IMR-90 (cell line): ENCODE measurements around the gene TSPEAR. TPM values are rescaled to one million over a fixed set of nuclear protein-coding genes. Genes with fewer than 3 reads are reported as not detected.

Experiments
- ATAC-seq: fragments of 200-7000 bp; cut with Tn5 transposase; 2 replicates; pipeline ENCODE4 v1.9.1; 2020; ENCODE audit warnings: low read depth, mild to moderate bottlenecking, moderate library complexity
- BruUV-seq: library from RNA; stranded (reverse); fragments of 400-500 nt; replicated peaks from 2 replicates; lab custom pipeline; 2021; lab: Mats Ljungman, UMichigan
- CTCF ChIA-PET: fragments of 300-600 bp; formaldehyde crosslinking; extraction: SDS; loops from one replicate; lab custom pipeline; 2021; ENCODE audit warnings: antibody characterized with exemption; lab: Yijun Ruan, JAX
- POLR2A ChIA-PET: fragments of 300-600 bp; sonication (Branson Sonifier 250); formaldehyde crosslinking; loops from one replicate; lab custom pipeline; 2022; ENCODE audit warnings: antibody characterized with exemption; ENCODE audit not compliant: unreplicated experiment; lab: Charles Lee
- DNase-seq: peaks from one replicate; pipeline ENCODE4 v3.0.0; 2013
- H2AFZ ChIP-seq: replicated peaks from 2 replicates; pipeline ENCODE3; 2013; ENCODE audit warnings: low read length, mild to moderate bottlenecking; ENCODE audit not compliant: poor library complexity
- H2AK5ac ChIP-seq: 2 replicates; pipeline ENCODE4 v1.6.1; 2013; ENCODE audit warnings: low read depth, low read length, inconsistent platforms
- H2AK9ac ChIP-seq: replicated peaks from 2 replicates; pipeline ENCODE3; 2013; ENCODE audit warnings: mild to moderate bottlenecking, low read depth, low read length, moderate library complexity; ENCODE audit not compliant: poor library complexity
- H2BK120ac ChIP-seq: 2 replicates; pipeline ENCODE4 v1.6.1; 2013; ENCODE audit warnings: low read depth, low read length, inconsistent platforms
- H2BK15ac ChIP-seq: 3 replicates; pipeline ENCODE4 v1.6.1; 2013; ENCODE audit warnings: low read depth, low read length, inconsistent platforms
- H2BK20ac ChIP-seq: 2 replicates; pipeline ENCODE4 v1.6.1; 2013; ENCODE audit warnings: low read depth, mild to moderate bottlenecking, inconsistent platforms, low read length, moderate library complexity
- H2BK5ac ChIP-seq: 2 replicates; pipeline ENCODE4 v1.6.1; 2013; ENCODE audit warnings: mild to moderate bottlenecking, low read depth, low read length, inconsistent platforms; ENCODE audit not compliant: poor library complexity, severe bottlenecking
- H3K14ac ChIP-seq: replicated peaks from 2 replicates; pipeline ENCODE4 v1.6.1; 2013; ENCODE audit warnings: low read depth, low read length, inconsistent platforms
- H3K18ac ChIP-seq: 2 replicates; pipeline ENCODE4 v1.6.1; 2013; ENCODE audit warnings: low read depth, low read length, control low read depth
- H3K23ac ChIP-seq: 2 replicates; pipeline ENCODE4 v1.6.1; 2013; ENCODE audit warnings: low read depth, low read length, inconsistent platforms
- H3K27ac ChIP-seq: 2 replicates; pipeline ENCODE4 v1.5.1; 2013; ENCODE audit warnings: mild to moderate bottlenecking, control low read depth, low read length; ENCODE audit not compliant: insufficient read depth
- H3K27me3 ChIP-seq: 2 replicates; pipeline ENCODE4 v1.6.1; 2013; ENCODE audit warnings: low read length; ENCODE audit not compliant: control insufficient read depth, insufficient read depth
- H3K36me3 ChIP-seq: 2 replicates; pipeline ENCODE4 v1.6.1; 2013; ENCODE audit warnings: low read length, mixed read lengths; ENCODE audit not compliant: control insufficient read depth, insufficient read depth
- H3K4ac ChIP-seq: 2 replicates; pipeline ENCODE4 v1.6.1; 2013; ENCODE audit warnings: low read depth, low read length, inconsistent platforms
- H3K4me1 ChIP-seq: 2 replicates; pipeline ENCODE4 v1.6.1; 2013; ENCODE audit warnings: low read length, mixed read lengths; ENCODE audit not compliant: control insufficient read depth, insufficient read depth
- H3K4me2 ChIP-seq: 2 replicates; pipeline ENCODE4 v1.6.1; 2013; ENCODE audit warnings: low read depth, mild to moderate bottlenecking, control low read depth, low read length, moderate library complexity
- H3K4me3 ChIP-seq: 2 replicates; pipeline ENCODE4 v1.5.1; 2013; ENCODE audit warnings: low read depth, mild to moderate bottlenecking, control low read depth, low read length, moderate library complexity; ENCODE audit not compliant: insufficient read depth
- H3K56ac ChIP-seq: 2 replicates; pipeline ENCODE4 v1.6.1; 2013; ENCODE audit warnings: low read length, inconsistent platforms; ENCODE audit not compliant: insufficient read depth; ENCODE audit errors: extremely low read depth
- H3K79me1 ChIP-seq, 2 experiments: 2 replicates each; pipeline ENCODE4 v1.6.1; 2013; ENCODE audit warnings: low read length in 2 of 2, inconsistent platforms in 1 of 2, low read depth in 1 of 2
- H3K9ac ChIP-seq: 2 replicates; pipeline ENCODE4 v1.6.1; 2013; ENCODE audit warnings: low read depth, low read length, control low read depth
- H3K9me1 ChIP-seq: 2 replicates; pipeline ENCODE4 v1.6.1; 2013; ENCODE audit warnings: low read length, inconsistent platforms; ENCODE audit not compliant: insufficient read depth
- H3K9me3 ChIP-seq: 2 replicates; pipeline ENCODE4 v1.6.1; 2013; ENCODE audit warnings: low read length; ENCODE audit not compliant: control insufficient read depth, insufficient read depth
- H4K20me1 ChIP-seq: 2 replicates; pipeline ENCODE4 v1.6.1; 2013; ENCODE audit warnings: low read length, inconsistent platforms; ENCODE audit not compliant: insufficient read depth
- H4K5ac ChIP-seq: 2 replicates; pipeline ENCODE4 v1.6.1; 2013; ENCODE audit warnings: mild to moderate bottlenecking, low read depth, low read length, control low read depth
- H4K8ac ChIP-seq, 2 experiments: 2 replicates each; pipeline ENCODE4 v1.6.1; 2013; ENCODE audit warnings: low read depth in 2 of 2, low read length in 2 of 2, control low read depth in 1 of 2, inconsistent platforms in 1 of 2
- H4K91ac ChIP-seq: 2 replicates; pipeline ENCODE4 v1.6.1; 2013; ENCODE audit warnings: low read depth, low read length, inconsistent platforms; ENCODE audit not compliant: insufficient read depth
- CEBPB ChIP-seq: IDR thresholded peaks from 2 replicates; pipeline ENCODE4 v1.6.1; 2012; ENCODE audit warnings: low read depth, low read length, improper control_type of control experiment
- FOS ChIP-seq: fragments of 150-350 bp; IDR thresholded peaks from 2 replicates; pipeline ENCODE4 v1.6.1; 2016; ENCODE audit warnings: low read depth, low read length
- MAZ ChIP-seq: IDR thresholded peaks from 2 replicates; pipeline ENCODE4 v1.6.1; 2012; ENCODE audit warnings: low read depth, mild to moderate bottlenecking, low read length, improper control_type of control experiment, moderate library complexity, borderline replicate concordance
- RAD21 ChIP-seq: IDR thresholded peaks from 2 replicates; pipeline ENCODE4 v1.6.1; 2012; ENCODE audit warnings: low read length, improper control_type of control experiment
- RCOR1 ChIP-seq: IDR thresholded peaks from 2 replicates; pipeline ENCODE4 v1.6.1; 2012; ENCODE audit warnings: mild to moderate bottlenecking, low read length, improper control_type of control experiment; ENCODE audit not compliant: insufficient replicate concordance
- USF2 ChIP-seq: fragments of 150-350 bp; IDR thresholded peaks from 2 replicates; pipeline ENCODE4 v1.6.1; 2017; ENCODE audit warnings: mild to moderate bottlenecking, antibody characterized with exemption, low read length, low read depth
- WGBS, 2 experiments: methylation state at CpG; one replicate each; pipeline versions ENCODE4 v1.1.5 to v1.1.7; 2013; ENCODE audit warnings: missing lambda C conversion rate in 2 of 2; ENCODE audit not compliant: insufficient read length in 1 of 2; ENCODE audit errors: extremely low coverage in 2 of 2; 5-methylcytosine and 5-hydroxymethylcytosine counted together
- dilution Hi-C: fragments of 300-500 bp; cut with HindIII; formaldehyde crosslinking; loops from one replicate; pipeline ENCODE4 v1.14.3; 2018; ENCODE audit warnings: low sequenced_read_pairs; ENCODE audit not compliant: unreplicated experiment
- in situ Hi-C: fragments of 300-500 bp; cut with MboI; formaldehyde crosslinking; loops from 3 replicates; pipeline ENCODE4 v1.14.3; 2019; ENCODE audit warnings: low sequenced_read_pairs, inconsistent platforms, mixed read lengths
- intact Hi-C: fragments of 100-400 bp; cut with micrococcal nuclease; formaldehyde crosslinking; loops from 2 replicates; pipeline ENCODE4 v1.10.0; 2022
- polyA plus RNA-seq, 3 experiments: library from polyadenylated mRNA; depleted of rRNA; stranded (reverse); fragments of >200 nt; gene quantifications; 2 replicates each; pipeline ENCODE4 v1.2.3, GENCODE V29; 2012; ENCODE audit warnings: low replicate concordance in 1 of 3
- total RNA-seq: library from RNA; depleted of rRNA; stranded (reverse); fragments of >200 nt; gene quantifications from 2 replicates; pipeline ENCODE4 v1.2.3, GENCODE V29; 2012

Gene TSPEAR
- total and polyA plus RNA-seq, 2 of the 4 experiments (the other 2 are of a cell fraction) = not detected

GRCh38 chr21:44524414-44525371, 186.7 kb downstream of the TSPEAR start (continued):
- no peak for TF ChIP-seq RCOR1

- Histone ChIP-seq H2AK5ac (no peak overlapping the region), H3K27me3 (no peaks in the 10 kb centered on the region), H3K4me1 (no peaks in the 10 kb centered on the region), H3K9me1 (no peaks in the 10 kb centered on the region), H3K4me3 (no peak overlapping the region), H2BK5ac (no peak overlapping the region), H3K4ac (no peak overlapping the region), H2BK15ac (no peak overlapping the region), H3K23ac (no peak overlapping the region), H3K79me1 (no peaks in the 10 kb centered on the region), H4K91ac (no peak overlapping the region), H3K4me2 (no peak overlapping the region), H3K9ac (no peak overlapping the region), H3K56ac (no peak overlapping the region), H3K9me3 (peaks cover 22% of the 10 kb centered on the region), H4K20me1 (no peaks in the 10 kb centered on the region), H2AK9ac (no peak overlapping the region), H4K8ac (no peak overlapping the region), H2BK120ac (no peak overlapping the region), H3K14ac (no peak overlapping the region), H3K36me3 (no peaks in the 10 kb centered on the region), H3K27ac (no peak overlapping the region), H2AFZ (no peak overlapping the region), H4K5ac (no peak overlapping the region), H3K18ac (no peak overlapping the region), H2BK20ac (no peak overlapping the region)
- no peak for DNase-seq
- CTCF ChIA-PET = no interaction called here
- intact Hi-C loops (no loop called here), in situ Hi-C loops (loop anchor here (25.0 kb wide), 1 partner anchor 414 kb away; the partner anchor contains the start of gene SLX9), dilution Hi-C loops (no loop called here)
- POLR2A ChIA-PET = no interaction called here
- TF ChIP-seq RAD21 = no peak
- no peak for TF ChIP-seq MAZ
- no peak for TF ChIP-seq USF2
- TF ChIP-seq FOS = no peak
- no peak for TF ChIP-seq CEBPB
- 33% methylated on average over 1 of the region's 1 CpG; no CpG with 5 or more reads in 1 of the 2 experiments for WGBS, 2 experiments
- ATAC-seq = no peak
- BruUV-seq = no TSS peak
Measured at GRCh38 chr21:44523567-44524413, 187.6 kb downstream of the TSPEAR start.
